ENCODE results near the gene ALPK3.

The ALPK3 gene

GRCh38 chr15:84790676-84791075 lies 26.5 kb upstream of the ALPK3 start:
- DNase-seq (ENCODE audit: low spot score), result no peak
- TF ChIP-seq CTCF (IDR thresholded peaks at IDR 0.05; ENCODE audit: extremely low read depth, missing control alignments), result no peak

GRCh38 chr15:84791763-84792162 lies 25.4 kb upstream of the ALPK3 start:
- DNase-seq (ENCODE audit: low spot score), result no peak
- TF ChIP-seq CTCF (IDR thresholded peaks at IDR 0.05; ENCODE audit: extremely low read depth, missing control alignments), result no peak

GRCh38 chr15:84793431-84794161 lies 23.6 kb upstream of the ALPK3 start:
- no peak for TF ChIP-seq CTCF (IDR thresholded peaks at IDR 0.05; ENCODE audit: extremely low read depth, missing control alignments)
- DNase-seq (ENCODE audit: low spot score), result no peak

GRCh38 chr15:84794162-84794547 lies 23.0 kb upstream of the ALPK3 start:
- no peak for DNase-seq (ENCODE audit: low spot score)
- TF ChIP-seq CTCF (IDR thresholded peaks at IDR 0.05; ENCODE audit: extremely low read depth, missing control alignments), result no peak

GRCh38 chr15:84795186-84795585 lies 22.0 kb upstream of the ALPK3 start:
- no peak for TF ChIP-seq CTCF (IDR thresholded peaks at IDR 0.05; ENCODE audit: extremely low read depth, missing control alignments)
- DNase-seq (ENCODE audit: low spot score), result no peak

- DNase-seq (ENCODE audit: low spot score), result no peak
Observed at GRCh38 chr15:84797212-84797611, 19.9 kb upstream of the ALPK3 start.

GRCh38 chr15:84797801-84798200 lies 19.4 kb upstream of the ALPK3 start:
- no peak for DNase-seq (ENCODE audit: low spot score)
- no peak for TF ChIP-seq CTCF (IDR thresholded peaks at IDR 0.05; ENCODE audit: extremely low read depth, missing control alignments)

More at GRCh38 chr15:84797212-84797611, 19.9 kb upstream of the ALPK3 start:
- TF ChIP-seq CTCF (IDR thresholded peaks at IDR 0.05; ENCODE audit: extremely low read depth, missing control alignments), result no peak

Data from GM20000 (cell line).